Ishikawa (cell line): ENCODE results near the gene SYNPO.

Experiments
- CEBPB ChIP-seq: IDR thresholded peaks from 2 replicates; pipeline ENCODE4 v1.6.1; 2012
- CREB1 ChIP-seq: IDR thresholded peaks from 2 replicates; pipeline ENCODE4 v1.6.1; 2012; ENCODE audit warnings: low read depth
- EGR1 ChIP-seq: IDR thresholded peaks from 2 replicates; pipeline ENCODE4 v1.6.1; 2012
- EP300 ChIP-seq: IDR thresholded peaks from 2 replicates; pipeline ENCODE4 v1.6.1; 2012; ENCODE audit warnings: borderline replicate concordance
- FOXM1 ChIP-seq: IDR thresholded peaks from 2 replicates; pipeline ENCODE4 v1.6.1; 2012; ENCODE audit warnings: low read depth, borderline replicate concordance
- NFIC ChIP-seq: IDR thresholded peaks from 2 replicates; pipeline ENCODE4 v1.6.1; 2012
- TAF1 ChIP-seq: IDR thresholded peaks from 2 replicates; pipeline ENCODE4 v1.6.1; 2012; ENCODE audit warnings: low read depth, mild to moderate bottlenecking
- TCF12 ChIP-seq: IDR thresholded peaks from 2 replicates; pipeline ENCODE4 v1.6.1; 2012; ENCODE audit warnings: low read depth
- TEAD4 ChIP-seq: IDR thresholded peaks from 2 replicates; pipeline ENCODE4 v1.6.1; 2012
- YY1 ChIP-seq: IDR thresholded peaks from 2 replicates; pipeline ENCODE4 v1.6.1; 2012; ENCODE audit warnings: low read depth
- TF ChIP-seq, protein P1 (sequence below): IDR thresholded peaks from 2 replicates; pipeline ENCODE4 v1.6.1; 2012
- TF ChIP-seq, protein P2 (sequence below): IDR thresholded peaks from 2 replicates; pipeline ENCODE4 v1.6.1; 2012
- TF ChIP-seq, protein P3 (sequence below): IDR thresholded peaks from 2 replicates; pipeline ENCODE4 v1.6.1; 2012; ENCODE audit warnings: low read depth, mild to moderate bottlenecking

Gene SYNPO

DNA sequence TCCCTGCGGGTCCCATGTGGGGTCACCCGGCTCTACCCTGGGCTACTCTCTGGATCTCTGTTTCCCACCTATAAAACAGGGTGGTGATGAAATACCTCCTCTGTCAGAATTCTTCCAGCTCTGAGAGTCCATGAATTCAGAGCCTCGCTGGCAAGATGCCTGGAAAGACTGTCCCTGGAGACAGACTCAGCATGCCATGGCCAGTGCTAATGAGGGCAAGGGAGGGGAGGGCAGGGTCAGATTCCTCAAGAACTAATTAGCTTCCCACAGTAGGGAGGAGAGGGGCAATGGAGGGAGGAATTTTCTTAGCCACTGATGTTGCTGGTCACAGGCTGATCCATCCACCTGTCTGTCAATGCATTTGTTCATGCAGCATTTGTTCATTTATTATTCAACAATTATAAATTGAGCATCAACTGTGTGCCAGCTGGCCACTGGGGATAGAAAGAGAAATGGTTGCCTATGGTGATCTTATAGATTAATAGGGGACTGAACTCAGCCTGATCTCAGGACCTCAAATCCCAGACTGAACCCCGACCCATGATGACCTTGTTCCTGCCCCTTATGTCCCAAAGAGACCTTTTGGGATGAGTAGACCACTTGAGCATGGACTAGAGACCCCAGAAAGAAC is 4.7 kb downstream of the SYNPO start:
- TF ChIP-seq TCF12 (peak; percentile 67; the same call in 1 of the 2 replicates), YY1 (0 out of 2 replicates have a peak, but pooled peaks have one; percentile 36), EGR1 (no peak), FOXM1 (peak; percentile 60), NFIC (peak; percentile 91), EP300 (peak; percentile 88), CEBPB (peak; percentile 65; the same call in 1 of the 2 replicates), TEAD4 (peak; percentile 91)
- TF ChIP-seq, protein P1, sequence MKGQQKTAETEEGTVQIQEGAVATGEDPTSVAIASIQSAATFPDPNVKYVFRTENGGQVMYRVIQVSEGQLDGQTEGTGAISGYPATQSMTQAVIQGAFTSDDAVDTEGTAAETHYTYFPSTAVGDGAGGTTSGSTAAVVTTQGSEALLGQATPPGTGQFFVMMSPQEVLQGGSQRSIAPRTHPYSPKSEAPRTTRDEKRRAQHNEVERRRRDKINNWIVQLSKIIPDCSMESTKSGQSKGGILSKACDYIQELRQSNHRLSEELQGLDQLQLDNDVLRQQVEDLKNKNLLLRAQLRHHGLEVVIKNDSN: no peak
- TF ChIP-seq, protein P2, sequence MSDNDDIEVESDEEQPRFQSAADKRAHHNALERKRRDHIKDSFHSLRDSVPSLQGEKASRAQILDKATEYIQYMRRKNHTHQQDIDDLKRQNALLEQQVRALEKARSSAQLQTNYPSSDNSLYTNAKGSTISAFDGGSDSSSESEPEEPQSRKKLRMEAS: peak; percentile 55; the same call in 1 of the 2 replicates
- TF ChIP-seq, protein P3, sequence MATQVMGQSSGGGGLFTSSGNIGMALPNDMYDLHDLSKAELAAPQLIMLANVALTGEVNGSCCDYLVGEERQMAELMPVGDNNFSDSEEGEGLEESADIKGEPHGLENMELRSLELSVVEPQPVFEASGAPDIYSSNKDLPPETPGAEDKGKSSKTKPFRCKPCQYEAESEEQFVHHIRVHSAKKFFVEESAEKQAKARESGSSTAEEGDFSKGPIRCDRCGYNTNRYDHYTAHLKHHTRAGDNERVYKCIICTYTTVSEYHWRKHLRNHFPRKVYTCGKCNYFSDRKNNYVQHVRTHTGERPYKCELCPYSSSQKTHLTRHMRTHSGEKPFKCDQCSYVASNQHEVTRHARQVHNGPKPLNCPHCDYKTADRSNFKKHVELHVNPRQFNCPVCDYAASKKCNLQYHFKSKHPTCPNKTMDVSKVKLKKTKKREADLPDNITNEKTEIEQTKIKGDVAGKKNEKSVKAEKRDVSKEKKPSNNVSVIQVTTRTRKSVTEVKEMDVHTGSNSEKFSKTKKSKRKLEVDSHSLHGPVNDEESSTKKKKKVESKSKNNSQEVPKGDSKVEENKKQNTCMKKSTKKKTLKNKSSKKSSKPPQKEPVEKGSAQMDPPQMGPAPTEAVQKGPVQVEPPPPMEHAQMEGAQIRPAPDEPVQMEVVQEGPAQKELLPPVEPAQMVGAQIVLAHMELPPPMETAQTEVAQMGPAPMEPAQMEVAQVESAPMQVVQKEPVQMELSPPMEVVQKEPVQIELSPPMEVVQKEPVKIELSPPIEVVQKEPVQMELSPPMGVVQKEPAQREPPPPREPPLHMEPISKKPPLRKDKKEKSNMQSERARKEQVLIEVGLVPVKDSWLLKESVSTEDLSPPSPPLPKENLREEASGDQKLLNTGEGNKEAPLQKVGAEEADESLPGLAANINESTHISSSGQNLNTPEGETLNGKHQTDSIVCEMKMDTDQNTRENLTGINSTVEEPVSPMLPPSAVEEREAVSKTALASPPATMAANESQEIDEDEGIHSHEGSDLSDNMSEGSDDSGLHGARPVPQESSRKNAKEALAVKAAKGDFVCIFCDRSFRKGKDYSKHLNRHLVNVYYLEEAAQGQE: no peak

DNA sequence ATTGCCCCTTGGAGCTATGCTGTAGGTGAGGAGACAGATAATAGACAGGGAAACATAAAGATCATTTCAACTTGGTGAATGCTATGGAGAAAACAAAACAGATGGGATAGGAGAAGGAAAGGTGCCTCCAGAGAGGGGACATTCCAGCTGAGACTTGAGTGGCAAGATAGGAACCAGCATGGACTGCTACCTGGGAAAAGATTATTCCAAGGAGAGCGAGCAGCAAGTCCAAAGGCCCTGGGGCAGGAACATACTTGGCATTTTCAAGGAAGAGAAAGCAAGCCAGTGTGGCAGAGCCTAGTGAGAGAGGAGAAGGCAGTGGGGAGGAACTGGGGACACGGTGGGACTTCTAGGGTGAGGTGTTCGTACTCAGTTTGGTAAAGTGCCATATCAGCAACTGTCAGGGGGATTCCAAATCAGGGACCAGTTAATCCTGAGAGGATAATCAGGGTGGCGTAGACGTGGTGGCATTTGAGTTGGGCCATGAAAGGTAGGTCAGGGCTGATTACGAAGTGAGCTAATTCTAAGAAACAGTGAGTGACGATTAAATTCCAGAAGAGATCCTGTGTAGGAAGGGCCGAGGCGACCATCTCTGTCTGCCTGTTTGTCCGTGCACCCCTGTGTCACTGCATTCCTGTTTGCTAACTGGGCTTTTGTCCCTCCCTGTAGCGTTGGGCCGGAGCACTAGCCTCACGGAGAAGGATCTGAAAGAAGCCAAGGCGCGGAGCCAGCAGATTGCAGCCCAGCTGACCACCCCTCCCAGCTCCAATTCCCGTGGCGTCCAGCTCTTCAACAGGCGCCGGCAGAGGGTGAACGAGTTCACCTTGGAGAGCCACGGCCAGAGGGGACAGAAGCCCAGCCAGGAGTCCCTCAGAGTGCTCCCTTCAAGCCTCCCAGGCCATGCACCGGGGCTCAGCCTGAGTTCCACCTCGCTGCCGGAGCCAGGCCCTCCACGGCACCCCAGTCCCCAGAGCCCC is 7.1 kb downstream of the SYNPO start:
- TF ChIP-seq YY1 (no peak), CREB1 (no peak), TCF12 (no peak), TEAD4 (no peak)
- TF ChIP-seq, protein P2: no peak
- TF ChIP-seq, protein P3: no peak

DNA sequence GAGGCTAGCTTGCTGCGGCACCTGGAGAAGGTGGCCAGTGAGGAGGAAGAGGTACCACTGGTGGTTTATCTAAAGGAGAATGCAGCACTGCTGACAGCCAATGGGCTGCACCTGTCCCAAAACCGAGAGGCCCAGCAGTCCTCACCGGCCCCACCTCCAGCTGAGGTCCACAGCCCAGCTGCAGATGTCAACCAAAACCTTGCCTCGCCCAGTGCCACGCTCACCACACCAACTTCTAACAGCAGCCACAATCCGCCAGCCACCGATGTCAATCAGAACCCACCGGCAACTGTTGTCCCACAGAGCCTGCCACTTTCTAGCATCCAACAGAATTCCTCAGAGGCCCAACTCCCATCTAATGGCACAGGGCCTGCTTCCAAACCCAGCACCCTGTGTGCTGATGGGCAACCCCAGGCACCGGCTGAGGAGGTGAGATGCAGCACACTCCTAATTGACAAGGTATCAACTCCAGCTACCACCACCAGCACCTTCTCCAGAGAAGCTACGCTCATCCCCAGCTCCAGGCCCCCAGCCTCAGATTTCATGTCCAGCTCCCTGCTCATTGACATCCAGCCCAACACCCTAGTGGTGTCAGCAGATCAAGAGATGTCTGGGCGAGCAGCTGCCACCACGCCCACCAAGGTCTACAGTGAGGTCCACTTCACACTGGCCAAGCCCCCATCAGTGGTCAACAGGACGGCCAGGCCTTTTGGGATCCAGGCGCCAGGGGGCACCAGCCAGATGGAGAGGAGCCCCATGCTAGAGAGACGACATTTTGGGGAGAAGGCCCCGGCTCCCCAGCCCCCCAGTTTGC is 8.0 kb downstream of the SYNPO start:
- TF ChIP-seq, protein P1: no peak
- TF ChIP-seq, protein P3: no peak
- TF ChIP-seq TAF1: no peak
- TF ChIP-seq, protein P2: no peak
- TF ChIP-seq TCF12: no peak
- TF ChIP-seq YY1: no peak
